ENCODE measurements around the gene AKT1S1.

Gene AKT1S1

GRCh38 chr19:49859682-49860335, 17.3 kb downstream of the AKT1S1 start:
- Histone ChIP-seq H2AK5ac (ENCODE audit: low read length) (no peak overlapping the region), H3K36me3 (ENCODE audit: control insufficient read depth, insufficient read depth, low read length) (peaks cover 23% of the 10 kb centered on the region), H3K23ac (ENCODE audit: low read length) (no peak overlapping the region), H3K56ac (ENCODE audit: low read length) (no peak overlapping the region), H3K4me3 (ENCODE audit: low read length) (no peak overlapping the region), H3K79me2 (ENCODE audit: control insufficient read depth, insufficient read depth, low read length) (peaks cover 6% of the 10 kb centered on the region), H3K27ac (ENCODE audit: low read depth, low read length) (no peak overlapping the region), H4K8ac (ENCODE audit: low read depth, low read length) (no peak overlapping the region), H3K79me1 (ENCODE audit: low read length) (peaks cover 7% of the 10 kb centered on the region), H2BK15ac (replicated peaks; ENCODE audit: low read depth) (no peak overlapping the region), H3K18ac (ENCODE audit: low read length) (no peak overlapping the region), H3K4me1 (ENCODE audit: control insufficient read depth, low read depth, low read length) (no peaks in the 10 kb centered on the region), H3K27me3 (ENCODE audit: insufficient read depth, low read length, poor library complexity) (no peaks in the 10 kb centered on the region), H3K9ac (ENCODE audit: low read length) (no peak overlapping the region), H2BK5ac (ENCODE audit: low read length) (no peak overlapping the region), H3K4ac (ENCODE audit: low read depth, low read length) (no peak overlapping the region), H4K5ac (ENCODE audit: low read length) (no peak overlapping the region), H3K4me2 (ENCODE audit: low read length) (no peak overlapping the region), H2BK120ac (ENCODE audit: low read depth, low read length) (no peak overlapping the region)
- DNase-seq = no peak
- whole genome bisulfite sequencing (ENCODE audit: extremely low coverage, insufficient coverage, low lambda C conversion rate) = no CpG with 5 or more reads among the region's 22 CpGs

DNA sequence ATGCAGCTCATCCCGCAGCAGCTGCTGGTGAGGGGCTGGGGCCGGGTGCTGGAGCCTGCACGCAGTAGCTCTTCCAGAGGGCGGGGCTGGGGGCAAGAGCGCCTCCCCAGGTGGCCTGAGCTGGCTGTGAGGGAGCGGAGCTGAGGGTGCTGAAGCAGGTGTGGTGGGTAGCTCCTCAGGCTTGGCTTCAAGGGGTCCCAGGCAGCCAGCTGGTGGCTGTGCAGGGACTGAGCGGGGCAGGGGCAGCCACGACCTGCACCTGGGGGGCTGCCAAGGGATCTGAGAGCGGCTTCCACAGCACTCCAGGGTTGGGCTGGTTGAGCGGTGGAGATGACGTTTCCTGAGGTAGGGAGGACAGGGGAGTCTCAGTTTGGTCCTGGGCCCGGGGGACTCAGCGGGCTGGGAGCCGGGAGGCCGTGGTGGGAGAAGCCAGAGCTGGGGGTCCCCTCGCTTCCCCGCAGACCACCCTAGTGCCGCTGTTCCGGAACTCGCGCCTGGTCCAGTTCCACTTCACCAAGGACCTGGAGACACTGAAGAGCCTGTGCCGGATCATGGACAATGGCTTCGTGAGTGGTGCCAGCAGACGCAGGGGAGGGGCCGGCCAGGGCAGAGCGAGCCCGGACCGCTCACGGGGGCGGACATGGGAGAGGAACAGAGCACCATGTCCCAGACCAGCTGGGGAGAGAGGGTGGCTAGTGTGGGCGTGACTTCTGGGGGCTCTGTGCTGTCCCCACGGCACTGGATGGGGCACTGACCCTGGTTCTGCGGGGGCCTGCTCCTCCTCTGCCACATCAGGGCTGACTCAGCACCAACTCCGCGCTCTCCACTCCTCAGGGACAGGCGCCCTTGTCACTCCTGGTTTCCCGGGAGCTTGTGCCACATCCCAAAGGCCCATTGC, 18.8 kb downstream of the AKT1S1 start:
- no peak overlapping the region for H2BK120ac ChIP-seq (ENCODE audit: low read depth, low read length)
- no peak overlapping the region for H4K5ac ChIP-seq (ENCODE audit: low read length)
- no peak overlapping the region for H3K9ac ChIP-seq (ENCODE audit: low read length)
- H3K56ac ChIP-seq (ENCODE audit: low read length) = no peak overlapping the region
- peaks cover 10% of the 10 kb centered on the region for H3K79me1 ChIP-seq (ENCODE audit: low read length)
- no peak overlapping the region for H3K4me3 ChIP-seq (ENCODE audit: low read length)
- no peak overlapping the region for H4K8ac ChIP-seq (ENCODE audit: low read depth, low read length)
- no CpG with 5 or more reads among the region's 37 CpGs for WGBS (ENCODE audit: extremely low coverage, insufficient coverage, low lambda C conversion rate)
- H3K4me1 ChIP-seq (ENCODE audit: control insufficient read depth, low read depth, low read length) = no peaks in the 10 kb centered on the region
- peaks cover 8% of the 10 kb centered on the region for H3K79me2 ChIP-seq (ENCODE audit: control insufficient read depth, insufficient read depth, low read length)
- peaks cover 16% of the 10 kb centered on the region for H3K36me3 ChIP-seq (ENCODE audit: control insufficient read depth, insufficient read depth, low read length)
- no peak overlapping the region for H2BK15ac ChIP-seq (replicated peaks; ENCODE audit: low read depth)
- H3K23ac ChIP-seq (ENCODE audit: low read length) = no peak overlapping the region
- H3K27me3 ChIP-seq (ENCODE audit: insufficient read depth, low read length, poor library complexity) = no peaks in the 10 kb centered on the region
- H3K4ac ChIP-seq (ENCODE audit: low read depth, low read length) = no peak overlapping the region
- no peak overlapping the region for H3K4me2 ChIP-seq (ENCODE audit: low read length)
- H2BK5ac ChIP-seq (ENCODE audit: low read length) = no peak overlapping the region
- H3K18ac ChIP-seq (ENCODE audit: low read length) = no peak overlapping the region
- no peak overlapping the region for H2AK5ac ChIP-seq (ENCODE audit: low read length)
- H3K27ac ChIP-seq (ENCODE audit: low read depth, low read length) = no peak overlapping the region
- DNase-seq = no peak

GRCh38 chr19:49857838-49858087, 19.4 kb downstream of the AKT1S1 start:
- no peak overlapping the region for H3K23ac ChIP-seq (ENCODE audit: low read length)
- no peak overlapping the region for H2BK120ac ChIP-seq (ENCODE audit: low read depth, low read length)
- H3K9ac ChIP-seq (ENCODE audit: low read length) = no peak overlapping the region
- no peak overlapping the region for H2BK5ac ChIP-seq (ENCODE audit: low read length)
- peaks cover under 1% of the 10 kb centered on the region for H3K4me1 ChIP-seq (ENCODE audit: control insufficient read depth, low read depth, low read length)
- peaks cover 17% of the 10 kb centered on the region for H3K36me3 ChIP-seq (ENCODE audit: control insufficient read depth, insufficient read depth, low read length)
- no peak overlapping the region for H2BK15ac ChIP-seq (replicated peaks; ENCODE audit: low read depth)
- H3K4ac ChIP-seq (ENCODE audit: low read depth, low read length) = no peak overlapping the region
- no CpG with 5 or more reads among the region's 5 CpGs for WGBS (ENCODE audit: extremely low coverage, insufficient coverage, low lambda C conversion rate)
- no peak overlapping the region for H3K18ac ChIP-seq (ENCODE audit: low read length)
- H4K8ac ChIP-seq (ENCODE audit: low read depth, low read length) = no peak overlapping the region
- no peak overlapping the region for H3K27ac ChIP-seq (ENCODE audit: low read depth, low read length)
- peaks cover 13% of the 10 kb centered on the region for H3K79me2 ChIP-seq (ENCODE audit: control insufficient read depth, insufficient read depth, low read length)
- no peak overlapping the region for H3K4me3 ChIP-seq (ENCODE audit: low read length)
- DNase-seq = no peak
- peaks cover 12% of the 10 kb centered on the region for H3K79me1 ChIP-seq (ENCODE audit: low read length)
- H2AK5ac ChIP-seq (ENCODE audit: low read length) = no peak overlapping the region
- H3K4me2 ChIP-seq (ENCODE audit: low read length) = no peak overlapping the region
- no peak overlapping the region for H3K56ac ChIP-seq (ENCODE audit: low read length)
- no peak overlapping the region for H4K5ac ChIP-seq (ENCODE audit: low read length)
- H3K27me3 ChIP-seq (ENCODE audit: insufficient read depth, low read length, poor library complexity) = no peaks in the 10 kb centered on the region

- Histone ChIP-seq H3K56ac (ENCODE audit: low read length) (no peak overlapping the region), H3K23ac (ENCODE audit: low read length) (no peak overlapping the region), H3K4me1 (ENCODE audit: control insufficient read depth, low read depth, low read length) (peaks cover 6% of the 10 kb centered on the region), H3K4ac (ENCODE audit: low read depth, low read length) (no peak overlapping the region), H3K4me2 (ENCODE audit: low read length) (no peak overlapping the region), H3K18ac (ENCODE audit: low read length) (no peak overlapping the region), H3K9ac (ENCODE audit: low read length) (no peak overlapping the region), H3K36me3 (ENCODE audit: control insufficient read depth, insufficient read depth, low read length) (peaks cover 21% of the 10 kb centered on the region), H2BK120ac (ENCODE audit: low read depth, low read length) (no peak overlapping the region), H3K79me1 (ENCODE audit: low read length) (peaks cover 17% of the 10 kb centered on the region), H2AK5ac (ENCODE audit: low read length) (no peak overlapping the region), H4K5ac (ENCODE audit: low read length) (no peak overlapping the region), H3K27ac (ENCODE audit: low read depth, low read length) (no peak overlapping the region), H3K27me3 (ENCODE audit: insufficient read depth, low read length, poor library complexity) (no peaks in the 10 kb centered on the region), H4K8ac (ENCODE audit: low read depth, low read length) (no peak overlapping the region), H2BK15ac (replicated peaks; ENCODE audit: low read depth) (no peak overlapping the region), H3K4me3 (ENCODE audit: low read length) (no peak overlapping the region), H2BK5ac (ENCODE audit: low read length) (no peak overlapping the region), H3K79me2 (ENCODE audit: control insufficient read depth, insufficient read depth, low read length) (peaks cover 18% of the 10 kb centered on the region)
- WGBS (ENCODE audit: extremely low coverage, insufficient coverage, low lambda C conversion rate) = no CpG with 5 or more reads among the region's 26 CpGs
- no peak for DNase-seq
These were observed 19.9 kb downstream of the AKT1S1 start for GRCh38 chr19:49857061-49857837.

DNA sequence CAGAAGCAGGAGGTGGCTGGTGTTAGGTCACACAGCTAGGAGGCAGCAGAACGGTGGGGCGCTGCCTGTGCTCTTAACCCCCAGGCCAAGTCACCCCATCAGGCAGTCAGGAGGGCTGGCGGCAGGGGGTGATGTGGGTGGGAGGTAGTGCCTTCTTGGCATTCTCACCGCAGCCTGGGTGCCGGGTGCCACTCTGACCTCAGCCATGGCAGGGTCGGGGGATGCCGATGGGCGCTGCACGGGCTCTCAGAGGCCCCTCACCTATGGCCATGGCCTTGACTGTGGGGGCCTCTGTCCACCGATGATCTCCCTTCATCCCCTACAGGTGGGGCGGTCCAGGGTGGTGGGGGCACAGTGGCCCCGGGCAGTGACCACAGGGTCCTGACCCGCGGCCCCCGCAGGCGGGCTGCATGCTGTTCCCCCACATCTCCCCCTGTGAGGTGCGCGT, 20.6 kb downstream of the AKT1S1 start:
- Histone ChIP-seq H4K8ac (ENCODE audit: low read depth, low read length) (no peak overlapping the region), H4K5ac (ENCODE audit: low read length) (no peak overlapping the region), H3K18ac (ENCODE audit: low read length) (no peak overlapping the region), H3K56ac (ENCODE audit: low read length) (no peak overlapping the region), H3K9ac (ENCODE audit: low read length) (no peak overlapping the region), H2AK5ac (ENCODE audit: low read length) (no peak overlapping the region), H2BK120ac (ENCODE audit: low read depth, low read length) (no peak overlapping the region), H3K79me1 (ENCODE audit: low read length) (peaks cover 21% of the 10 kb centered on the region), H3K27me3 (ENCODE audit: insufficient read depth, low read length, poor library complexity) (no peaks in the 10 kb centered on the region), H3K27ac (ENCODE audit: low read depth, low read length) (no peak overlapping the region), H3K4me2 (ENCODE audit: low read length) (no peak overlapping the region), H3K4me3 (ENCODE audit: low read length) (no peak overlapping the region), H3K4ac (ENCODE audit: low read depth, low read length) (no peak overlapping the region), H2BK15ac (replicated peaks; ENCODE audit: low read depth) (no peak overlapping the region), H3K4me1 (ENCODE audit: control insufficient read depth, low read depth, low read length) (peaks cover 8% of the 10 kb centered on the region), H3K23ac (ENCODE audit: low read length) (no peak overlapping the region), H3K36me3 (ENCODE audit: control insufficient read depth, insufficient read depth, low read length) (peaks cover 19% of the 10 kb centered on the region), H2BK5ac (ENCODE audit: low read length) (no peak overlapping the region), H3K79me2 (ENCODE audit: control insufficient read depth, insufficient read depth, low read length) (peaks cover 23% of the 10 kb centered on the region)
- no peak for DNase-seq
- WGBS (ENCODE audit: extremely low coverage, insufficient coverage, low lambda C conversion rate) = no CpG with 5 or more reads among the region's 18 CpGs
